ENCODE results near the gene DCLK1. TPM values are rescaled to one million over a fixed set of nuclear protein-coding genes. Genes with fewer than 3 reads are reported as not detected.

The DCLK1 gene
- total RNA-seq, 1 donor from 2014 or later: 4.5 TPM

- Histone ChIP-seq H3K4me3 (no peak overlapping the region), H3K27ac (no peak overlapping the region), H3K9me3 (no peaks in the 10 kb centered on the region), H3K4me1 (no peaks in the 10 kb centered on the region), H3K36me3 (no peaks in the 10 kb centered on the region), H3K27me3 (no peaks in the 10 kb centered on the region)
- no peak for DNase-seq
- ATAC-seq: no peak
- intact Hi-C loops (cut with DNase I): no loop called here
- no peak for TF ChIP-seq CTCF (IDR thresholded peaks at IDR 0.05)
Observed at GRCh38 chr13:35769812-35770211, 361.4 kb downstream of the DCLK1 start.

GRCh38 chr13:35768551-35768950, 362.6 kb downstream of the DCLK1 start:
- no peak for TF ChIP-seq CTCF (IDR thresholded peaks at IDR 0.05)
- intact Hi-C loops (cut with DNase I): no loop called here
- no peak overlapping the region for H3K27ac ChIP-seq
- H3K36me3 ChIP-seq: no peaks in the 10 kb centered on the region
- no peaks in the 10 kb centered on the region for H3K4me1 ChIP-seq
- H3K4me3 ChIP-seq: no peak overlapping the region
- no peaks in the 10 kb centered on the region for H3K9me3 ChIP-seq
- no peak for ATAC-seq
- H3K27me3 ChIP-seq: no peaks in the 10 kb centered on the region
- DNase-seq: no peak

- intact Hi-C loops (cut with DNase I): no loop called here
- no peak for TF ChIP-seq CTCF (IDR thresholded peaks at IDR 0.05)
- H3K27me3 ChIP-seq: no peaks in the 10 kb centered on the region
- no peaks in the 10 kb centered on the region for H3K36me3 ChIP-seq
- DNase-seq (no peak), ATAC-seq (no peak)
- H3K4me3 ChIP-seq: no peak overlapping the region
- H3K4me1 ChIP-seq: no peaks in the 10 kb centered on the region
- H3K9me3 ChIP-seq: no peaks in the 10 kb centered on the region
- no peak overlapping the region for H3K27ac ChIP-seq
Observed at GRCh38 chr13:35768073-35768472, 363.1 kb downstream of the DCLK1 start.

GRCh38 chr13:35767256-35767976, 363.8 kb downstream of the DCLK1 start:
- intact Hi-C loops (cut with DNase I): no loop called here
- Histone ChIP-seq H3K9me3 (no peaks in the 10 kb centered on the region), H3K36me3 (no peaks in the 10 kb centered on the region), H3K4me1 (no peaks in the 10 kb centered on the region), H3K4me3 (no peak overlapping the region), H3K27ac (no peak overlapping the region), H3K27me3 (no peaks in the 10 kb centered on the region)
- DNase-seq: no peak
- ATAC-seq: no peak
- TF ChIP-seq CTCF (IDR thresholded peaks at IDR 0.05): no peak

- Histone ChIP-seq H3K36me3 (no peaks in the 10 kb centered on the region), H3K9me3 (no peaks in the 10 kb centered on the region), H3K4me3 (no peak overlapping the region), H3K27me3 (no peaks in the 10 kb centered on the region), H3K27ac (no peak overlapping the region), H3K4me1 (no peaks in the 10 kb centered on the region)
- no peak for DNase-seq
- intact Hi-C loops (cut with DNase I): no loop called here
- no peak for TF ChIP-seq CTCF (IDR thresholded peaks at IDR 0.05)
- ATAC-seq: no peak
Observed at GRCh38 chr13:35766663-35767062, 364.5 kb downstream of the DCLK1 start.

- intact Hi-C loops (cut with DNase I): no loop called here
- Histone ChIP-seq H3K36me3 (no peaks in the 10 kb centered on the region), H3K4me1 (no peaks in the 10 kb centered on the region), H3K27me3 (no peaks in the 10 kb centered on the region), H3K9me3 (no peaks in the 10 kb centered on the region), H3K27ac (no peak overlapping the region), H3K4me3 (no peak overlapping the region)
- no peak for TF ChIP-seq CTCF (IDR thresholded peaks at IDR 0.05)
- DNase-seq: no peak
- no peak for ATAC-seq
Observed at GRCh38 chr13:35765941-35766340, 365.2 kb downstream of the DCLK1 start.

All from upper lobe of right lung (tissue), 1 donor.